Measurements from ENCODE around the gene BSN.

Gene BSN

GRCh38 chr3:49513494-49514124 lies 40.7 kb upstream of the BSN start (continued):
- TF ChIP-seq, protein P1, sequence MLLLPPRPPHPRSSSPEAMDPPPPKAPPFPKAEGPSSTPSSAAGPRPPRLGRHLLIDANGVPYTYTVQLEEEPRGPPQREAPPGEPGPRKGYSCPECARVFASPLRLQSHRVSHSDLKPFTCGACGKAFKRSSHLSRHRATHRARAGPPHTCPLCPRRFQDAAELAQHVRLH (tag by site-specific recombination; IDR thresholded peaks at IDR 0.05) = no peak
- TF ChIP-seq ZNF548 (tag by site-specific recombination; IDR thresholded peaks at IDR 0.05) = no peak
- no peak for TF ChIP-seq ZNF24 (tag by site-specific recombination; IDR thresholded peaks at IDR 0.05)
- TF ChIP-seq, protein P2, sequence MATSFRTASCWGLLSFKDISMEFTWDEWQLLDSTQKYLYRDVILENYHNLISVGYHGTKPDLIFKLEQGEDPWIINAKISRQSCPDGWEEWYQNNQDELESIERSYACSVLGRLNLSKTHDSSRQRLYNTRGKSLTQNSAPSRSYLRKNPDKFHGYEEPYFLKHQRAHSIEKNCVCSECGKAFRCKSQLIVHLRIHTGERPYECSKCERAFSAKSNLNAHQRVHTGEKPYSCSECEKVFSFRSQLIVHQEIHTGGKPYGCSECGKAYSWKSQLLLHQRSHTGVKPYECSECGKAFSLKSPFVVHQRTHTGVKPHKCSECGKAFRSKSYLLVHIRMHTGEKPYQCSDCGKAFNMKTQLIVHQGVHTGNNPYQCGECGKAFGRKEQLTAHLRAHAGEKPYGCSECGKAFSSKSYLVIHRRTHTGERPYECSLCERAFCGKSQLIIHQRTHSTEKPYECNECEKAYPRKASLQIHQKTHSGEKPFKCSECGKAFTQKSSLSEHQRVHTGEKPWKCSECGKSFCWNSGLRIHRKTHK (tag by site-specific recombination; IDR thresholded peaks at IDR 0.05) = no peak
- TF ChIP-seq ZNF239 (tag by site-specific recombination; IDR thresholded peaks at IDR 0.05) = no peak

DNA sequence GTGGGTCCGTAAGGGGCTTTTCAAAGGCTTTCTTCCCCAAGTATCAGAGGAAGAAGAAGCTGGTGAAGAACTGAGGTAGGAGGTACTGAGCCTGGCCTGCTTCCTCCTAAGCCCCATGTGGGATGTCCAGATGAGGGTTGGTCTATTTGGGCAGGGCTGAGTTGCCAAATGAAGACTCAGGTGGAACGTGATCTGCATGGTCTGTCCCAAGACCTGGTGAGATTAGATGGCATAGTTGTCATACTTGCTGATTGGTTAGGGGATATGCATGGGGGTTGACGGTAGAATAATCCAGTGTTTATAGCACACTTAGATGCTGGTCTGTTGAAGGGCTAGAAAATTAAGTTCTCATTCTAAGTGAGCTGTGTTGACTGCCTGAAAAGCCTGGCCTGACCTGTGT lies 36.3 kb upstream of the BSN start:
- H3K4me3 ChIP-seq (ENCODE audit: low read depth, low read length) = no peak overlapping the region
- H3K27ac ChIP-seq (ENCODE audit: extremely low read depth, low read depth, low read length) = no peak overlapping the region
- H3K36me3 ChIP-seq (ENCODE audit: control insufficient read depth in 2 of 2, insufficient read depth in 1 of 2, low read length in 2 of 2) = peaks cover 5 to 74% of the 10 kb centered on the region in 2 experiments; a peak in 2 of 3 replicates
- POLR2A ChIA-PET = no interaction called here
- H3K4me1 ChIP-seq (ENCODE audit: control insufficient read depth, insufficient read depth, low read length) = no peaks in the 10 kb centered on the region
- CTCF ChIA-PET = no interaction called here
- H3K9me3 ChIP-seq (ENCODE audit: control insufficient read depth, insufficient read depth, low read depth, low read length) = no peaks in the 10 kb centered on the region
- TF ChIP-seq SCRT1 (tag by site-specific recombination; IDR thresholded peaks at IDR 0.05; ENCODE audit: borderline replicate concordance) = no peak
- no peak for TF ChIP-seq ZNF366 (tag by site-specific recombination; conservative IDR thresholded peaks at IDR 0.05)
- no peak for TF ChIP-seq ZFHX2 (tag by site-specific recombination; conservative IDR thresholded peaks at IDR 0.05)
- no peak for TF ChIP-seq ZNF561 (tag by site-specific recombination; IDR thresholded peaks at IDR 0.05; ENCODE audit: borderline replicate concordance)
- TF ChIP-seq KLF8 (tag by site-specific recombination; IDR thresholded peaks at IDR 0.05) = no peak
- TF ChIP-seq ZSCAN5A (tag by site-specific recombination; IDR thresholded peaks at IDR 0.05) = no peak
- no peak for TF ChIP-seq ZNF266 (tag by site-specific recombination; IDR thresholded peaks at IDR 0.05; ENCODE audit: low read depth)
- TF ChIP-seq ZNF354C (tag by site-specific recombination; IDR thresholded peaks at IDR 0.05; ENCODE audit: borderline replicate concordance, low read depth) = no peak

- ChIA-PET POLR2A (no interaction called here), CTCF (no interaction called here)
- no peak for TF ChIP-seq ZBTB20 (tag by site-specific recombination; IDR thresholded peaks at IDR 0.05)
- peak; percentile 67 for TF ChIP-seq SCRT2 (tag by site-specific recombination; IDR thresholded peaks at IDR 0.05)
- no peak for TF ChIP-seq ZNF416 (tag by site-specific recombination; IDR thresholded peaks at IDR 0.05)
- TF ChIP-seq ZNF600 (tag by site-specific recombination; IDR thresholded peaks at IDR 0.05) = no peak
- Histone ChIP-seq H3K4me3 (ENCODE audit: low read depth, low read length) (no peak overlapping the region), H3K4me1 (ENCODE audit: control insufficient read depth, insufficient read depth, low read length) (no peaks in the 10 kb centered on the region), H3K27ac (ENCODE audit: extremely low read depth, low read depth, low read length) (no peak overlapping the region), H3K9me3 (ENCODE audit: control insufficient read depth, insufficient read depth, low read depth, low read length) (no peaks in the 10 kb centered on the region), H3K36me3 (ENCODE audit: control insufficient read depth in 2 of 2, insufficient read depth in 1 of 2, low read length in 2 of 2) (peaks cover 5 to 73% of the 10 kb centered on the region in 2 experiments; a peak in 2 of 3 replicates)
Measured at GRCh38 chr3:49518441-49518840, 35.8 kb upstream of the BSN start.

DNA sequence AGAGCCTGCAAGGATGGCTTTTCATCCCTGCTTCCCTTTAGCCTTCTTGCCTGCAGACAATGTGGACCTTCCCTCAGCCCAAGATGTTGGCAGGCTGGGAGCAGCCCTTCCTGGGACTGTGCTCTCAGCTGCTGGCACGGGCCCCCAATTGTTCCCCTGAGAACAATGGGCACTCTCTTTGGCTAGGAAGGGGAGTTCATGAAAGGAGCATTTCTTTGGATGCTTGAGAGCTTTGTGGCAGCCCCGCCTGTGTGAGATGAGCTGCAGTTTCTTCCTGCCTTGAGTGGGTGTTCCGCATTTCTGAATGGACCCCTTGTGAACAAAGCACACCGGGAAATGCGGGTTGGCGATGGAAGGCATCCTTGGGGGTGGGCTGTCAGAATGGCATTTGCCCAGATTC lies 35.0 kb upstream of the BSN start:
- ChIA-PET CTCF (no interaction called here), POLR2A (no interaction called here)
- H3K27ac ChIP-seq (ENCODE audit: extremely low read depth, low read depth, low read length) = no peak overlapping the region
- H3K4me1 ChIP-seq (ENCODE audit: control insufficient read depth, insufficient read depth, low read length) = no peaks in the 10 kb centered on the region
- H3K4me3 ChIP-seq (ENCODE audit: low read depth, low read length) = no peak overlapping the region
- H3K9me3 ChIP-seq (ENCODE audit: control insufficient read depth, insufficient read depth, low read depth, low read length) = no peaks in the 10 kb centered on the region
- peaks cover 5 to 75% of the 10 kb centered on the region in 2 experiments; a peak in 2 of 3 replicates for H3K36me3 ChIP-seq (ENCODE audit: control insufficient read depth in 2 of 2, insufficient read depth in 1 of 2, low read length in 2 of 2)
- no peak for TF ChIP-seq ZNF521 (tag by site-specific recombination; IDR thresholded peaks at IDR 0.05)
- TF ChIP-seq ZNF266 (tag by site-specific recombination; IDR thresholded peaks at IDR 0.05; ENCODE audit: low read depth) = no peak
- no peak for TF ChIP-seq ZNF16 (tag by site-specific recombination; IDR thresholded peaks at IDR 0.05; ENCODE audit: low read depth)
- TF ChIP-seq ZNF157 (tag by site-specific recombination; IDR thresholded peaks at IDR 0.05) = no peak
- TF ChIP-seq BCL11B (tag by site-specific recombination; IDR thresholded peaks at IDR 0.05; ENCODE audit: low read depth) = no peak
- no peak for TF ChIP-seq ZNF513 (tag by site-specific recombination; IDR thresholded peaks at IDR 0.05)
- no peak for TF ChIP-seq OVOL3 (tag by site-specific recombination; IDR thresholded peaks at IDR 0.05)
- no peak for TF ChIP-seq ZSCAN5A (tag by site-specific recombination; IDR thresholded peaks at IDR 0.05)
